ENCODE measurements around the gene TNS1.

The TNS1 gene

GRCh38 chr2:217941886-217942728, 60.7 kb downstream of the TNS1 start:
- no peak for DNase-seq

- no peak for DNase-seq
Measured at GRCh38 chr2:217941339-217941738, 61.5 kb downstream of the TNS1 start.

GRCh38 chr2:217940261-217941220, 62.3 kb downstream of the TNS1 start:
- DNase-seq, result no peak

- DNase-seq, result no peak
Measured at GRCh38 chr2:217939629-217940245, 63.1 kb downstream of the TNS1 start.

- DNase-seq, result no peak
Measured at GRCh38 chr2:217939220-217939619, 63.6 kb downstream of the TNS1 start.

GRCh38 chr2:217938036-217938435, 64.8 kb downstream of the TNS1 start:
- no peak for DNase-seq

- no peak for DNase-seq
Measured at GRCh38 chr2:217937446-217937845, 65.3 kb downstream of the TNS1 start.

- no peak for DNase-seq
Measured at GRCh38 chr2:217936952-217937351, 65.8 kb downstream of the TNS1 start.

- DNase-seq, result no peak
Measured at GRCh38 chr2:217935901-217936684, 66.7 kb downstream of the TNS1 start.

- DNase-seq, result no peak
Measured at GRCh38 chr2:217935235-217935879, 67.4 kb downstream of the TNS1 start.

GRCh38 chr2:217934321-217935131, 68.3 kb downstream of the TNS1 start:
- DNase-seq, result no peak

- DNase-seq, result no peak
Measured at GRCh38 chr2:217933617-217933993, 69.2 kb downstream of the TNS1 start.

- DNase-seq, result no peak
Measured at GRCh38 chr2:217932803-217933616, 69.8 kb downstream of the TNS1 start.

- no peak for DNase-seq
Measured at GRCh38 chr2:217931846-217932560, 70.8 kb downstream of the TNS1 start.

- DNase-seq, result no peak
Measured at GRCh38 chr2:217930761-217931563, 71.8 kb downstream of the TNS1 start.

GRCh38 chr2:217929757-217930707, 72.8 kb downstream of the TNS1 start:
- no peak for DNase-seq

- no peak for DNase-seq
Measured at GRCh38 chr2:217929272-217929671, 73.5 kb downstream of the TNS1 start.
